ENCODE measurements around the gene SEC23A.
A peak's percentile ranks its signal among the peaks of the same experiment; 100 is the strongest.
"Not testable (repeated sequence)": the region's sequence is repeated elsewhere in the genome, so short reads cannot be mapped to it uniquely, and the experiment has no call there.

SEC23A gene

GRCh38 chr14:39102969-39103957, at the start of gene SEC23A:
Gene SEC23A (minus strand): TSS chr14:39103235. CDS start chr14:39096118, 7,117 bp downstream.
- H3K36me3 ChIP-seq (ENCODE audit: control insufficient read depth, insufficient read depth, low read length) = no peaks in the 10 kb centered on the region
- no peaks in the 10 kb centered on the region for H3K9me3 ChIP-seq (ENCODE audit: control insufficient read depth, insufficient read depth, low read length)
- no peak within 1 kb of the TSS for H3K27ac ChIP-seq (ENCODE audit: low read length)
- DNase-seq (ENCODE audit: low read depth, low spot score) = peak; percentile 73
- H3K4me1 ChIP-seq (ENCODE audit: control insufficient read depth, insufficient read depth, low read length) = no peaks in the 10 kb centered on the region
- H3K27me3 ChIP-seq (ENCODE audit: control insufficient read depth, insufficient read depth, low read length) = no peaks in the 10 kb centered on the region
- peak within 1 kb of the TSS; percentile 88 for H3K4me3 ChIP-seq (ENCODE audit: low read length)
- no CpG with 5 or more reads among the region's 58 CpGs for WGBS (ENCODE audit: insufficient coverage, insufficient read length)

GRCh38 chr14:39145266-39145966, 42.4 kb upstream of the SEC23A start:
- H3K9me3 ChIP-seq (ENCODE audit: control insufficient read depth, insufficient read depth, low read length) = no peaks in the 10 kb centered on the region
- H3K36me3 ChIP-seq (ENCODE audit: control insufficient read depth, insufficient read depth, low read length) = no peaks in the 10 kb centered on the region
- no peaks in the 10 kb centered on the region for H3K27me3 ChIP-seq (ENCODE audit: control insufficient read depth, insufficient read depth, low read length)
- no CpG with 5 or more reads among the region's 7 CpGs for WGBS (ENCODE audit: insufficient coverage, insufficient read length)
- H3K27ac ChIP-seq (ENCODE audit: low read length) = no peak overlapping the region
- DNase-seq (ENCODE audit: low read depth, low spot score) = no peak
- H3K4me3 ChIP-seq (ENCODE audit: low read length) = no peak overlapping the region
- H3K4me1 ChIP-seq (ENCODE audit: control insufficient read depth, insufficient read depth, low read length) = no peaks in the 10 kb centered on the region

GRCh38 chr14:39143226-39143625, 40.2 kb upstream of the SEC23A start:
- no CpG with 5 or more reads among the region's 2 CpGs for WGBS (ENCODE audit: insufficient coverage, insufficient read length)
- not testable (repeated sequence) for H3K4me3 ChIP-seq (ENCODE audit: low read length); H3K9me3 ChIP-seq (ENCODE audit: control insufficient read depth, insufficient read depth, low read length); H3K27ac ChIP-seq (ENCODE audit: low read length); H3K36me3 ChIP-seq (ENCODE audit: control insufficient read depth, insufficient read depth, low read length); H3K4me1 ChIP-seq (ENCODE audit: control insufficient read depth, insufficient read depth, low read length); DNase-seq (ENCODE audit: low read depth, low spot score); H3K27me3 ChIP-seq (ENCODE audit: control insufficient read depth, insufficient read depth, low read length)

- H3K4me1 ChIP-seq (ENCODE audit: control insufficient read depth, insufficient read depth, low read length) = not testable (repeated sequence)
Measured at GRCh38 chr14:39141623-39142022, 38.6 kb upstream of the SEC23A start.

GRCh38 chr14:39140170-39140569, 37.1 kb upstream of the SEC23A start:
- H3K27ac ChIP-seq (ENCODE audit: low read length) = no peak overlapping the region
- no peaks in the 10 kb centered on the region for H3K4me1 ChIP-seq (ENCODE audit: control insufficient read depth, insufficient read depth, low read length)
- no peak for DNase-seq (ENCODE audit: low read depth, low spot score)
- WGBS (ENCODE audit: insufficient coverage, insufficient read length) = no CpG with 5 or more reads among the region's 3 CpGs
- no peak overlapping the region for H3K4me3 ChIP-seq (ENCODE audit: low read length)
- no peaks in the 10 kb centered on the region for H3K9me3 ChIP-seq (ENCODE audit: control insufficient read depth, insufficient read depth, low read length)
- H3K27me3 ChIP-seq (ENCODE audit: control insufficient read depth, insufficient read depth, low read length) = no peaks in the 10 kb centered on the region
- peaks cover 6% of the 10 kb centered on the region; the same call in 1 of the 2 replicates for H3K36me3 ChIP-seq (ENCODE audit: control insufficient read depth, insufficient read depth, low read length)

More at GRCh38 chr14:39141623-39142022, 38.6 kb upstream of the SEC23A start:
- DNase-seq (ENCODE audit: low read depth, low spot score); H3K9me3 ChIP-seq (ENCODE audit: control insufficient read depth, insufficient read depth, low read length); H3K36me3 ChIP-seq (ENCODE audit: control insufficient read depth, insufficient read depth, low read length); H3K27me3 ChIP-seq (ENCODE audit: control insufficient read depth, insufficient read depth, low read length); H3K4me3 ChIP-seq (ENCODE audit: low read length); H3K27ac ChIP-seq (ENCODE audit: low read length): not testable (repeated sequence)
- no CpG with 5 or more reads among the region's 1 CpG for WGBS (ENCODE audit: insufficient coverage, insufficient read length)

GRCh38 chr14:39138440-39138839, 35.4 kb upstream of the SEC23A start:
- H3K36me3 ChIP-seq (ENCODE audit: control insufficient read depth, insufficient read depth, low read length) = peaks cover 6% of the 10 kb centered on the region; the same call in 1 of the 2 replicates
- no peak overlapping the region for H3K27ac ChIP-seq (ENCODE audit: low read length)
- DNase-seq (ENCODE audit: low read depth, low spot score) = no peak
- H3K9me3 ChIP-seq (ENCODE audit: control insufficient read depth, insufficient read depth, low read length) = no peaks in the 10 kb centered on the region
- H3K27me3 ChIP-seq (ENCODE audit: control insufficient read depth, insufficient read depth, low read length) = no peaks in the 10 kb centered on the region
- H3K4me1 ChIP-seq (ENCODE audit: control insufficient read depth, insufficient read depth, low read length) = no peaks in the 10 kb centered on the region
- H3K4me3 ChIP-seq (ENCODE audit: low read length) = no peak overlapping the region
- no CpG with 5 or more reads among the region's 1 CpG for WGBS (ENCODE audit: insufficient coverage, insufficient read length)

- DNase-seq (ENCODE audit: low read depth, low spot score); H3K27me3 ChIP-seq (ENCODE audit: control insufficient read depth, insufficient read depth, low read length); H3K4me3 ChIP-seq (ENCODE audit: low read length); H3K9me3 ChIP-seq (ENCODE audit: control insufficient read depth, insufficient read depth, low read length); H3K36me3 ChIP-seq (ENCODE audit: control insufficient read depth, insufficient read depth, low read length); H3K27ac ChIP-seq (ENCODE audit: low read length); H3K4me1 ChIP-seq (ENCODE audit: control insufficient read depth, insufficient read depth, low read length): not testable (repeated sequence)
- no CpG with 5 or more reads among the region's 8 CpGs for WGBS (ENCODE audit: insufficient coverage, insufficient read length)
Measured at GRCh38 chr14:39137835-39138234, 34.8 kb upstream of the SEC23A start.

- H3K9me3 ChIP-seq (ENCODE audit: control insufficient read depth, insufficient read depth, low read length) = no peaks in the 10 kb centered on the region
- no peaks in the 10 kb centered on the region for H3K27me3 ChIP-seq (ENCODE audit: control insufficient read depth, insufficient read depth, low read length)
- H3K27ac ChIP-seq (ENCODE audit: low read length) = no peak overlapping the region
- no peaks in the 10 kb centered on the region; the same call in 1 of the 2 replicates for H3K36me3 ChIP-seq (ENCODE audit: control insufficient read depth, insufficient read depth, low read length)
- no peak for DNase-seq (ENCODE audit: low read depth, low spot score)
- WGBS (ENCODE audit: insufficient coverage, insufficient read length) = no CpG with 5 or more reads among the region's 3 CpGs
- no peak overlapping the region for H3K4me3 ChIP-seq (ENCODE audit: low read length)
- H3K4me1 ChIP-seq (ENCODE audit: control insufficient read depth, insufficient read depth, low read length) = no peaks in the 10 kb centered on the region
Measured at GRCh38 chr14:39122330-39123138, 19.5 kb upstream of the SEC23A start.

- Histone ChIP-seq H3K36me3 (ENCODE audit: control insufficient read depth, insufficient read depth, low read length) (no peaks in the 10 kb centered on the region), H3K4me3 (ENCODE audit: low read length) (peak within 1 kb of the TSS; percentile 88; the same call in 1 of the 2 replicates), H3K27me3 (ENCODE audit: control insufficient read depth, insufficient read depth, low read length) (no peaks in the 10 kb centered on the region), H3K9me3 (ENCODE audit: control insufficient read depth, insufficient read depth, low read length) (no peaks in the 10 kb centered on the region), H3K4me1 (ENCODE audit: control insufficient read depth, insufficient read depth, low read length) (no peaks in the 10 kb centered on the region), H3K27ac (ENCODE audit: low read length) (no peak within 1 kb of the TSS)
- WGBS (ENCODE audit: insufficient coverage, insufficient read length) = no CpG with 5 or more reads among the region's 40 CpGs
- DNase-seq (ENCODE audit: low read depth, low spot score) = peak; percentile 72
Measured at GRCh38 chr14:39114073-39114838, 11.2 kb upstream of the SEC23A start, which contains the start of gene GEMIN2. Gene GEMIN2 (plus strand): TSS chr14:39114323. CDS start chr14:39114339, 16 bp downstream.

Data from iPS DF 6.9 (cell line).